Epithelial cell of esophagus (primary cell): ENCODE data around the gene ERG.

ENCODE experiments used
- DNase-seq: peaks from one replicate; pipeline ENCODE4 v3.0.0; 2010; ENCODE audit warnings: low read depth
- H3K4me3 ChIP-seq: 2 replicates; pipeline ENCODE4 v1.5.1; 2011; ENCODE audit warnings: mild to moderate bottlenecking, low read length, control low read depth
- TF ChIP-seq, protein P1 (sequence below): IDR thresholded peaks from 2 replicates; pipeline ENCODE4 v1.5.1; 2011; ENCODE audit warnings: low read depth, mild to moderate bottlenecking, low read length, control low read depth, inconsistent platforms; ENCODE audit not compliant: insufficient read depth; ENCODE audit errors: missing control alignments

Gene ERG

DNA sequence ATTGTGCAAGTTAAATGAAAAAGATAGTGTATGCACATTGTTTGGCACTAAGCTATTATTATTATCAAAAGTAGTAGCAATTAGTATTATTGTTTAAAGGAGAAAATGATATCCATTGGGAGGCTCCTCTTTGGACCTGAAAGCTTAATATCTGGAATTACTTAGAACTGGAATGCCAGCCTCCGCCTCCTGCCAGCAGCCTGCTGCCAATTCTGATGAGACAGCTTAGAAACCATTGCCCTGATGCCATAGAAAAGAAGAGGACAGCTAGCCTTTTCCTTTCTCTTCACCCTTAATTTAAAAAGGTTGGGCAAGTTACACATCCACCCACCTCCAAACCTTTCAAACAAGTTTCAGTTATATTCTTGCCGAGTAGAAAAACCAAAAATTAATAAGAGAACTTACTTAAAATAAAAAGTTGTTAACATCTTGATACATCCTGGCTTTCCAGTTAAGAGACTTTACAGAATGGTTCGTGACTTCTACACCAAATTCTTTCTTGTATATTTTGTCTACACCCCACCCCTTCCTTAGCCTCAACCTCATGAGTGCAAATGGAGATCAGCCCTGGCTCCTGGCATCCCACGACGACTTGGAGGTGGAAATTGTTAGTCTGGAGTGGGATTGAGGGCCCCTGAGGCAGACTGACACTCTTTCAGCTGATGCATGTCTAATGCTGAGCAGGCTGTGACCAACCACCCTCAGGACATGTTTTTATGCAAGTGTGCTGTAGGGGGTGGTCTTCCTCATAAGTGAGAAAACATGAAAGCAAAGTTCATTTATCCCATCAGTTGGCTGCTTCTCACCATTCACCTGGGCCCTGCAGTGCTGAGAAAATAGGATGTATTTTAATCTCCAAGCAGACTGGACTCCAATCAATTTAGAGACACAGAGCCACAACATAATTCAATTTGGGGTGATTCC is 120.8 kb downstream of the ERG start:
- peak; percentile 21 for DNase-seq
- H3K4me3 ChIP-seq = no peak overlapping the region
- TF ChIP-seq, protein P1, sequence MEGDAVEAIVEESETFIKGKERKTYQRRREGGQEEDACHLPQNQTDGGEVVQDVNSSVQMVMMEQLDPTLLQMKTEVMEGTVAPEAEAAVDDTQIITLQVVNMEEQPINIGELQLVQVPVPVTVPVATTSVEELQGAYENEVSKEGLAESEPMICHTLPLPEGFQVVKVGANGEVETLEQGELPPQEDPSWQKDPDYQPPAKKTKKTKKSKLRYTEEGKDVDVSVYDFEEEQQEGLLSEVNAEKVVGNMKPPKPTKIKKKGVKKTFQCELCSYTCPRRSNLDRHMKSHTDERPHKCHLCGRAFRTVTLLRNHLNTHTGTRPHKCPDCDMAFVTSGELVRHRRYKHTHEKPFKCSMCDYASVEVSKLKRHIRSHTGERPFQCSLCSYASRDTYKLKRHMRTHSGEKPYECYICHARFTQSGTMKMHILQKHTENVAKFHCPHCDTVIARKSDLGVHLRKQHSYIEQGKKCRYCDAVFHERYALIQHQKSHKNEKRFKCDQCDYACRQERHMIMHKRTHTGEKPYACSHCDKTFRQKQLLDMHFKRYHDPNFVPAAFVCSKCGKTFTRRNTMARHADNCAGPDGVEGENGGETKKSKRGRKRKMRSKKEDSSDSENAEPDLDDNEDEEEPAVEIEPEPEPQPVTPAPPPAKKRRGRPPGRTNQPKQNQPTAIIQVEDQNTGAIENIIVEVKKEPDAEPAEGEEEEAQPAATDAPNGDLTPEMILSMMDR = no peak

DNA sequence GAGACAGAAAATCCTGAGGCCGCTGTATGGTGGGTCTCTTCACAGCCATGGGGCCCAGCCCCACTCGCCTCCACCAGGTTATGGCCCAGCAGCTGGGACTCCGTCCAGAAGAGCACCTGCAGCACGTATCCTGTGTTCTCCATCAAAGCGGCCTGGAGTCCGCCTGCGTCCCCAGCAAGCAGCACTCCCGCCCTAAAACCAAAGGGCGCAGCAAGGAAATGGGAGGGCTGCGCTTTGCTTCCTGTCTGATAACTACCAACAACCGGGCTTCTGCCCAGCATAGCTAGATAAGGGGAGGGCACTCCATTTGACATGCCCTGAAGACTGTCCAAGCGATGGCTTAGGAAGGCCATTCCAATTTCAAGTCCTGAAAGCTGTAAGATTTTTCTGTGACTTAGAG is 121.6 kb downstream of the ERG start:
- H3K4me3 ChIP-seq = no peak overlapping the region
- no peak for DNase-seq
- TF ChIP-seq, protein P1 = no peak

DNA sequence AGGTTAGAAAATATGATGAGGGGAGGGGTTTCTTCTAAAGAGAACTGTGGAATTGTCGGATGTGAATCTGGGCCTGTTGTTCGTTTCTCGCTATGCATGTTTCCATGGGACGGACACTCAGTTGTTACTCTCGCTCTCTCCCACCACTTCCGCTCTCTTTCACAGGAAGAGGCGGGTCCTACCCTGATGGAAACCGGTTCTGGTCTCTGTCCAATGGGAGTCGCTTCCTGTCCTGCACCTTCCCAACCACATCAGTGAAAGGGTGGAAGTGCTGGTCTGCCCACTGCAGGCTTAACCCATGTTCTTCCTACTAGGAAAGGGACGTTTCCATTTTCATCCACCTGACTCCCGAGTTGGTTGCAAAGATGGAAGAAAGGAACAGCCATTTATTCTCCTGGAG is 122.0 kb downstream of the ERG start:
- no peak overlapping the region for H3K4me3 ChIP-seq
- no peak for DNase-seq
- TF ChIP-seq, protein P1 = no peak

DNA sequence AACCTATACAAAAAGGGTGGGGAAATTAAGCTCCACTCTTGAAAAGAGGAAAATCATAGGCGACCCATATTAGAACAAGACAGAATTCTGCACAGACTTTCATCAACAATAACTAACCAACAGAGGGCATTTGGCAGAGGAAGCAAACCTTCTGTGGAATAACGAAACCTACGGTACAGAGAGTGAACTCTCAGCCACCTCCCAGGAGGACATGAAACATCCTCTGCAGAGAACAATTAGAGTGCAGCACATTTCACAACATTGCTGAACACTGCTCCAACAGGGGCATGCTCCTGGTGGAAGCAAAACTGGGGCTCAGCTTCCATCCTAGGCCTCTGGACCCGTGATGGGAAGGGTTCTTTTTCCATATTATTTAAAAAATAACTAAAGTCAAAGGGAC is 130.6 kb downstream of the ERG start:
- no peak for DNase-seq
- H3K4me3 ChIP-seq = no peak overlapping the region
- TF ChIP-seq, protein P1 = no peak

DNA sequence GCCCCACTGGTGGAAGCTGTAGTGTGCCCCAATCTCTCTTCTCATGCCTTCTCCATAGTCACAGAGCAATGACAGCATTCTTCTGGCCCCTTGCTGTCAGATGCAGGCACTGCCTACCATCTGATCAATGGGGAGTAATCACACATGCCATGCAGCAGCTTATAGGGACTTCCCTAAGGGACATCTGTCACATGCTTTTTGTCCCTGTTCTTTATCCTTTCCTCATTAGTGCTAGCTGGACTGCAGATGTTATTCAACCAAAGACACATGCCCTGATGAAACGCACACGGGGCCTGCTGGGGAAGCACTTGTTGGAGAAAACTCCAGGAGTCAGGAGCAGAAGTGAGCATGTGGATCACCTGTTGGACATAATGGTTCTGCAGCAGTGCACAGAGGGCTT is 132.8 kb downstream of the ERG start:
- H3K4me3 ChIP-seq = no peak overlapping the region
- TF ChIP-seq, protein P1 = no peak
- DNase-seq = no peak

DNA sequence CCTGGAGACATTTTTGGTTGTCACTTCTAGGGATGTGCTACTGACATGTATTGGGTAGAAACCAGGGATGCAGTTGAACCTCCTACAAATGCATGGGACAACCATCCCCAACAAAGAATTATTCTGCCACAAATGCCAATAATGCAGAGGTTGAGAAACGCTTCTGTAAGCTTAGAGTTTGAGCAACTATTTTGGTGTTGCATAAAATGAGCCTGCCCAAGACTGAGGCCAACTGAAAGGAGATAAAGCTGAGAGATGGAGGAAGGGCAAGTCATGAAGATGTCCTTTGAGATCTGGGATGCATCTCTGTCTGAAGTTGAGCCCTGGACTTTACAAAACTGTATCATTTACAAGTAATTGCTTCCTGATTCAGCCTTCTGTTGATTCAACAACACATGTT is 134.6 kb downstream of the ERG start:
- no peak overlapping the region for H3K4me3 ChIP-seq
- DNase-seq = no peak
- TF ChIP-seq, protein P1 = no peak

DNA sequence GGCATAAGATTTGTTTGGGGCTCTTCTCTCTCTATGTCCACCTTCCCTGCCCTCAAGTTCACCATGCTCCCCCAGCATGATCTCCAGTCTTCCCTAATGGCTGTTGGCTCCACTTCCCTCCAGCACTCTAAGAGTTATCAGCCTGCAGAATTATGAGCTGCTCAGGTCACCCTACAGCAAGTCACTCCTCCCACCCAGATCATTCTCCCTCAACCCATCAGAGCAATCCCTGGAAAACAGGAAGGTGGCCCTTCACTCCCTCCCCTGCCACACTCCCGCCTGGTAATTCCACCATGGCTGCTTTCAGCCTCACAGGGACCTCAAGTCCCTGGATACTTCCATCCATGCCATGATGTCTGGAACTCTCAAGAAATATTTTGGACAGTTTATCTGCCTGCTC is 137.0 kb downstream of the ERG start:
- no peak overlapping the region for H3K4me3 ChIP-seq
- DNase-seq = no peak
- TF ChIP-seq, protein P1 = no peak
